Forelimb muscle (tissue), 1 donor: ENCODE measurements around the gene FHIT. TPM values are rescaled to one million over a fixed set of nuclear protein-coding genes. Genes with fewer than 3 reads are reported as not detected.

ENCODE experiments used
- DNase-seq: peaks from one replicate; pipeline ENCODE4 v3.0.0-alpha.2; 2013; ENCODE audit warnings: low read depth
- polyA plus RNA-seq: library from polyadenylated mRNA; unstranded; fragments of 120-200 nt; gene quantifications from one replicate; pipeline ENCODE4 v1.2.1, GENCODE V29; 2013; ENCODE audit not compliant: insufficient read length

The FHIT gene
- polyA plus RNA-seq, 1 donor, result 7.1 TPM

- DNase-seq, result no peak
These were observed 1025.4 kb downstream of the FHIT start for GRCh38 chr3:60225848-60226247.

GRCh38 chr3:60220768-60221167 lies 1030.5 kb downstream of the FHIT start:
- no peak for DNase-seq

GRCh38 chr3:60219501-60219900 lies 1031.8 kb downstream of the FHIT start:
- no peak for DNase-seq

- DNase-seq, result no peak
These were observed 1033.9 kb downstream of the FHIT start for GRCh38 chr3:60217156-60217911.

GRCh38 chr3:60216462-60217075 lies 1034.7 kb downstream of the FHIT start:
- DNase-seq, result no peak

- DNase-seq, result no peak
These were observed 1035.3 kb downstream of the FHIT start for GRCh38 chr3:60215946-60216345.

GRCh38 chr3:60207905-60208304 lies 1043.3 kb downstream of the FHIT start:
- DNase-seq, result no peak

- DNase-seq, result no peak
These were observed 1045.0 kb downstream of the FHIT start for GRCh38 chr3:60206206-60206605.

- DNase-seq, result no peak
These were observed 1049.1 kb downstream of the FHIT start for GRCh38 chr3:60202052-60202726.

- no peak for DNase-seq
These were observed 1051.9 kb downstream of the FHIT start for GRCh38 chr3:60199306-60199705.

GRCh38 chr3:60198179-60198720 lies 1053.0 kb downstream of the FHIT start:
- no peak for DNase-seq

- DNase-seq, result no peak
These were observed 1058.7 kb downstream of the FHIT start for GRCh38 chr3:60192297-60193114.

- no peak for DNase-seq
These were observed 1061.2 kb downstream of the FHIT start for GRCh38 chr3:60190073-60190472.

GRCh38 chr3:60189304-60189703 lies 1061.9 kb downstream of the FHIT start:
- no peak for DNase-seq

- DNase-seq, result no peak
These were observed 1062.4 kb downstream of the FHIT start for GRCh38 chr3:60188803-60189202.

- no peak for DNase-seq
These were observed 1063.9 kb downstream of the FHIT start for GRCh38 chr3:60187343-60187742.

- DNase-seq, result no peak
These were observed 1064.9 kb downstream of the FHIT start for GRCh38 chr3:60186359-60186758.

GRCh38 chr3:60185161-60185560 lies 1066.1 kb downstream of the FHIT start:
- DNase-seq, result no peak

- no peak for DNase-seq
These were observed 1068.6 kb downstream of the FHIT start for GRCh38 chr3:60182697-60183096.

GRCh38 chr3:60178931-60179653 lies 1072.2 kb downstream of the FHIT start:
- no peak for DNase-seq

- DNase-seq, result no peak
These were observed 1073.5 kb downstream of the FHIT start for GRCh38 chr3:60177726-60178125.
